Right lobe of liver (tissue), 6 donors: Measurements from ENCODE around the gene TAF1A. TPM values are rescaled to one million over a fixed set of nuclear protein-coding genes. Genes with fewer than 3 reads are reported as not detected.

Experiments
- ATAC-seq, 4 donors: fragments of 200-7000 bp; cut with Tn5 transposase; one replicate each; pipeline ENCODE4 v1.9.1; 2020; ENCODE audit warnings: mild to moderate bottlenecking in 4 of 4, moderate library complexity in 4 of 4
- DNase-seq, 3 donors: peaks; one replicate each; pipeline ENCODE4 v3.0.0-alpha.2; 2020
- H3K27ac ChIP-seq, 3 donors: fragments of 200-600 bp; one replicate each; pipeline ENCODE4 v1.8.0; 2022
- H3K27me3 ChIP-seq, 2 donors: fragments of 200-600 bp; one replicate each; pipeline ENCODE4 v1.8.0; 2022
- H3K36me3 ChIP-seq, 4 donors: fragments of 200-600 bp; sonication (generic) in 1 of 4; one replicate each; pipeline versions ENCODE4 v1.5.1 to v1.8.0; 2017 to 2022; ENCODE audit warnings: control low read depth in 1 of 4
- H3K4me1 ChIP-seq, 4 donors: fragments of 200-600 bp; sonication (generic) in 1 of 4; one replicate each; pipeline versions ENCODE4 v1.5.1 to v1.8.0; 2017 to 2022; ENCODE audit warnings: control low read depth in 1 of 4
- H3K4me3 ChIP-seq, 3 donors: fragments of 200-600 bp; one replicate each; pipeline ENCODE4 v1.8.0; 2022
- H3K9me3 ChIP-seq, 4 donors: fragments of 200-600 bp; sonication (generic) in 1 of 4; one replicate each; pipeline versions ENCODE4 v1.5.1 to v1.8.0; 2017 to 2022; ENCODE audit warnings: control low read depth in 1 of 4
- CTCF ChIP-seq, 4 donors: fragments of 200-600 bp in 3 of 4; fragments of 450-650 bp in 1 of 4; IDR thresholded peaks; one replicate each; pipeline versions ENCODE4 v1.5.1 to v1.8.0; 2016 to 2022; ENCODE audit warnings: antibody characterized with exemption in 4 of 4, mild to moderate bottlenecking in 2 of 4
- POLR2A ChIP-seq: fragments of 450-650 bp; IDR thresholded peaks from one replicate; pipeline ENCODE4 v1.6.1; 2017; ENCODE audit warnings: antibody characterized with exemption, mild to moderate bottlenecking
- WGBS: methylation state at CpG from one replicate; pipeline ENCODE4 v1.1.6; 2018; ENCODE audit warnings: low coverage, low lambda C conversion rate; ENCODE audit not compliant: insufficient coverage; ENCODE audit errors: missing lambda C conversion rate; 5-methylcytosine and 5-hydroxymethylcytosine counted together
- intact Hi-C, 2 donors: fragments of 100-400 bp; cut with DNase I; formaldehyde crosslinking; loops; one replicate each; pipeline versions ENCODE4 v1.11.2 to v1.14.1; 2022
- total RNA-seq, 6 experiments: library from RNA; depleted of rRNA in 2 of 6; stranded (reverse); fragments of >200 nt in 2 of 6; fragmentation: NEBNext Ultra II Directional in 3 of 6; extraction: Animal tissue kit (Norgen Biotek cat#: 25700) in 3 of 6; gene quantifications; one replicate each; pipeline versions ENCODE4 v1.1.0 to v1.2.4, GENCODE V29; 2016 to 2023
- donor health status: DM: no; HTN: yes; CAD: no.
- donor health status: DM: no; HTN: no; CAD: no.
- donor health status: DM: no; HTN: no; CAD: no.
- donor health status: DM: no; HTN: yes; CAD: no.
- donor health status: DM: no; HTN: yes; CAD: no.

TAF1A gene
- total RNA-seq, 6 experiments from 2014 or later: 2.1 to 7.5 (median 2.5) TPM

- no peak overlapping the region for H3K4me3 ChIP-seq
- no peak for DNase-seq
- TF ChIP-seq CTCF (IDR thresholded peaks at IDR 0.05) (no peak), POLR2A (no peak)
- ATAC-seq: no peak
- 90% methylated on average over 5 of the region's 5 CpGs for WGBS
- H3K36me3 ChIP-seq: peaks cover 0 to 52% (median 3%) of the 10 kb centered on the region in 4 donors
- no peaks in the 10 kb centered on the region for H3K27me3 ChIP-seq
- no peak overlapping the region for H3K27ac ChIP-seq
- H3K4me1 ChIP-seq: peaks cover 0 to 25% (median 8%) of the 10 kb centered on the region in 4 donors
- H3K9me3 ChIP-seq: no peaks in the 10 kb centered on the region
- intact Hi-C loops: no loop called here
Measured at GRCh38 chr1:222622765-222623164, 33.0 kb upstream of the TAF1A start.

- ATAC-seq: no peak
- Histone ChIP-seq H3K36me3 (peaks cover 0 to 38% (median 2%) of the 10 kb centered on the region in 4 donors), H3K4me1 (peaks cover 0 to 30% (median 4%) of the 10 kb centered on the region in 4 donors), H3K27ac (no peak overlapping the region), H3K4me3 (no peak overlapping the region), H3K27me3 (no peaks in the 10 kb centered on the region), H3K9me3 (no peaks in the 10 kb centered on the region)
- TF ChIP-seq POLR2A (no peak), CTCF (IDR thresholded peaks at IDR 0.05) (no peak)
- 88% methylated on average over 2 of the region's 2 CpGs for WGBS
- intact Hi-C loops: no loop called here
- no peak for DNase-seq
Measured at GRCh38 chr1:222620566-222620965, 30.8 kb upstream of the TAF1A start.

GRCh38 chr1:222618880-222619596 lies 29.3 kb upstream of the TAF1A start:
- WGBS: 10% methylated on average over 12 of the region's 20 CpGs
- H3K36me3 ChIP-seq: peaks cover 0 to 28% (median 2%) of the 10 kb centered on the region in 4 donors
- no peak for TF ChIP-seq CTCF (IDR thresholded peaks at IDR 0.05)
- no peak for TF ChIP-seq POLR2A
- H3K4me1 ChIP-seq: peaks cover 0 to 31% (median 4%) of the 10 kb centered on the region in 4 donors
- H3K4me3 ChIP-seq: peak overlapping the region; percentile 81 to 95 (median 81)
- peak overlapping the region; percentile 76 to 88 (median 81) for H3K27ac ChIP-seq
- H3K27me3 ChIP-seq: no peaks in the 10 kb centered on the region
- intact Hi-C loops: no loop called here
- no peaks in the 10 kb centered on the region for H3K9me3 ChIP-seq
- DNase-seq (peak in 2 of 3 donors; percentile 31 to 45), ATAC-seq (peak; percentile 13 to 36 (median 28))

- WGBS: under 1% methylated on average over 33 of the region's 81 CpGs
- no peaks in the 10 kb centered on the region for H3K27me3 ChIP-seq
- peak within 1 kb of the TSS; percentile 81 to 95 (median 81) for H3K4me3 ChIP-seq
- DNase-seq (peak in 2 of 3 donors; percentile 88 to 91), ATAC-seq (peak; percentile 62 to 76 (median 67))
- peak within 1 kb of the TSS; percentile 76 to 88 (median 81) for H3K27ac ChIP-seq
- H3K4me1 ChIP-seq: peaks cover 0 to 39% (median 4%) of the 10 kb centered on the region in 4 donors
- H3K9me3 ChIP-seq: no peaks in the 10 kb centered on the region
- peaks cover 0 to 22% (median 0%) of the 10 kb centered on the region in 4 donors for H3K36me3 ChIP-seq
- no peak for TF ChIP-seq CTCF (IDR thresholded peaks at IDR 0.05)
- TF ChIP-seq POLR2A: no peak
- intact Hi-C loops: no loop called here
Measured at GRCh38 chr1:222618001-222618879, 28.5 kb upstream of the TAF1A start, which contains the start of gene MIA3. Gene MIA3, plus strand, starts transcription at chr1:222618097. Its CDS starts 14 bp downstream, at chr1:222618111.
